H9 (cell line): Measurements from ENCODE around the gene RNU1-4. TPM values are rescaled to one million over a fixed set of nuclear protein-coding genes. Genes with fewer than 3 reads are reported as not detected.
"Not testable (repeated sequence)": the region's sequence is repeated elsewhere in the genome, so short reads cannot be mapped to it uniquely, and the experiment has no call there.

ENCODE experiments used
- DNase-seq: peaks from one replicate; pipeline ENCODE4 v3.0.0-alpha.2; 2017
- H2AFZ ChIP-seq: one replicate; pipeline ENCODE4 v1.6.1; 2013; ENCODE audit warnings: mild to moderate bottlenecking, low read length, control low read depth, moderate library complexity
- H2AK5ac ChIP-seq: 2 replicates; pipeline ENCODE4 v1.6.1; 2013; ENCODE audit warnings: low read length, control low read depth, mixed read lengths; ENCODE audit not compliant: insufficient read length
- H2BK120ac ChIP-seq: one replicate; pipeline ENCODE4 v1.6.1; 2013; ENCODE audit warnings: low read depth, mild to moderate bottlenecking, low read length, control low read depth, inconsistent platforms; ENCODE audit not compliant: poor library complexity, severe bottlenecking
- H2BK12ac ChIP-seq: 2 replicates; pipeline ENCODE4 v1.6.1; 2013; ENCODE audit warnings: low read length, control low read depth, mixed read lengths, low read depth; ENCODE audit not compliant: insufficient read length
- H2BK15ac ChIP-seq: 2 replicates; pipeline ENCODE4 v1.6.1; 2013; ENCODE audit warnings: low read depth, low read length, control low read depth
- H2BK20ac ChIP-seq: one replicate; pipeline ENCODE4 v1.6.1; 2013; ENCODE audit warnings: low read depth, mild to moderate bottlenecking, low read length, control low read depth, inconsistent platforms; ENCODE audit not compliant: poor library complexity, severe bottlenecking
- H2BK5ac ChIP-seq: 2 replicates; pipeline ENCODE4 v1.6.1; 2013; ENCODE audit warnings: low read length, control low read depth, mixed read lengths; ENCODE audit not compliant: insufficient read length
- H3K14ac ChIP-seq: 2 replicates; pipeline ENCODE4 v1.6.1; 2013; ENCODE audit warnings: low read length, control low read depth; ENCODE audit not compliant: insufficient read depth
- H3K18ac ChIP-seq: 2 replicates; pipeline ENCODE4 v1.6.1; 2013; ENCODE audit warnings: low read depth, mild to moderate bottlenecking, mixed read lengths, low read length, control low read depth; ENCODE audit not compliant: insufficient read length
- H3K23ac ChIP-seq: 2 replicates; pipeline ENCODE4 v1.6.1; 2013; ENCODE audit warnings: low read length, control low read depth, mixed read lengths, low read depth; ENCODE audit not compliant: insufficient read length
- H3K23me2 ChIP-seq: 2 replicates; pipeline ENCODE4 v1.6.1; 2013; ENCODE audit warnings: low read depth, mild to moderate bottlenecking, mixed read lengths, low read length, control low read depth; ENCODE audit not compliant: insufficient read length, poor library complexity, severe bottlenecking
- H3K27ac ChIP-seq: 2 replicates; pipeline ENCODE4 v1.5.1; 2013; ENCODE audit warnings: low read length, control low read depth, mixed read lengths, low read depth; ENCODE audit not compliant: insufficient read length
- H3K27me3 ChIP-seq: 2 replicates; pipeline ENCODE4 v1.6.1; 2013; ENCODE audit warnings: low read length, control low read depth, inconsistent platforms; ENCODE audit not compliant: insufficient read depth
- H3K4ac ChIP-seq: 2 replicates; pipeline ENCODE4 v1.6.1; 2013; ENCODE audit warnings: low read depth, mild to moderate bottlenecking, control low read depth, inconsistent platforms, low read length, moderate library complexity
- H3K4me1 ChIP-seq: 2 replicates; pipeline ENCODE4 v1.6.1; 2013; ENCODE audit warnings: low read length, control low read depth, inconsistent platforms; ENCODE audit not compliant: insufficient read depth
- H3K4me2 ChIP-seq: 2 replicates; pipeline ENCODE4 v1.6.1; 2013; ENCODE audit warnings: low read length, control low read depth, mixed read lengths; ENCODE audit not compliant: insufficient read length, insufficient read depth
- H3K56ac ChIP-seq: 2 replicates; pipeline ENCODE4 v1.6.1; 2013; ENCODE audit warnings: low read depth, mild to moderate bottlenecking, mixed read lengths, low read length, control low read depth; ENCODE audit not compliant: insufficient read length
- H3K79me1 ChIP-seq: 2 replicates; pipeline ENCODE4 v1.6.1; 2013; ENCODE audit warnings: low read depth, mild to moderate bottlenecking, moderate library complexity, low read length, control low read depth, inconsistent platforms; ENCODE audit not compliant: insufficient read depth, poor library complexity, severe bottlenecking
- H3K79me2 ChIP-seq: 2 replicates; pipeline ENCODE4 v1.6.1; 2013; ENCODE audit warnings: low read length, control low read depth, inconsistent platforms; ENCODE audit not compliant: insufficient read depth
- H3K9ac ChIP-seq: 2 replicates; pipeline ENCODE4 v1.6.1; 2013; ENCODE audit warnings: low read length, control low read depth, mixed read lengths; ENCODE audit not compliant: insufficient read length; ENCODE audit errors: extremely low read depth
- H3K9me3 ChIP-seq: one replicate; pipeline ENCODE4 v1.6.1; 2013; ENCODE audit warnings: low read depth, low read length, inconsistent platforms; ENCODE audit not compliant: control insufficient read depth
- H3T11ph ChIP-seq: one replicate; pipeline ENCODE4 v1.6.1; 2013; ENCODE audit warnings: mild to moderate bottlenecking, low read length, control low read depth, inconsistent platforms
- H4K20me1 ChIP-seq: one replicate; pipeline ENCODE4 v1.6.1; 2013; ENCODE audit not compliant: control insufficient read depth, insufficient read length, insufficient read depth
- H4K5ac ChIP-seq: 2 replicates; pipeline ENCODE4 v1.6.1; 2013; ENCODE audit warnings: low read depth, mild to moderate bottlenecking, mixed read lengths, low read length, control low read depth; ENCODE audit not compliant: insufficient read length
- H4K8ac ChIP-seq: replicated peaks from 2 replicates; pipeline ENCODE4 v1.6.1; 2013; ENCODE audit warnings: low read length, control low read depth, mixed read lengths, low read depth; ENCODE audit not compliant: insufficient read length
- H4K91ac ChIP-seq: 2 replicates; pipeline ENCODE4 v1.6.1; 2013; ENCODE audit warnings: low read depth, mild to moderate bottlenecking, moderate library complexity, mixed read lengths, low read length, control low read depth; ENCODE audit not compliant: insufficient read length
- H3K27ac Mint-ChIP-seq, 3 experiments: 2 replicates in 2 of 3; 3 replicates in 1 of 3; pipeline ENCODE4 v1.8.0; 2020 to 2021; ENCODE audit warnings: mixed read lengths in 3 of 3, mild to moderate bottlenecking in 1 of 3, moderate library complexity in 1 of 3
- H3K27me3 Mint-ChIP-seq: 2 replicates; pipeline ENCODE4 v1.8.0; 2021; ENCODE audit warnings: low read depth, mild to moderate bottlenecking, moderate library complexity, mixed read lengths
- H3K36me3 Mint-ChIP-seq, 3 experiments: 2 replicates in 2 of 3; 3 replicates in 1 of 3; pipeline ENCODE4 v1.8.0; 2020 to 2021; ENCODE audit warnings: low read depth in 3 of 3, mixed read lengths in 3 of 3; ENCODE audit not compliant: insufficient read depth in 1 of 3
- H3K4me1 Mint-ChIP-seq, 2 experiments: 2 replicates each; pipeline ENCODE4 v1.8.0; 2020; ENCODE audit warnings: mixed read lengths in 2 of 2
- H3K4me3 Mint-ChIP-seq, 2 experiments: 2 replicates in 1 of 2; 3 replicates in 1 of 2; pipeline ENCODE4 v1.8.0; 2020 to 2021; ENCODE audit warnings: mild to moderate bottlenecking in 2 of 2, mixed read lengths in 2 of 2, moderate library complexity in 1 of 2
- H3K9me3 Mint-ChIP-seq, 2 experiments: 2 replicates in 1 of 2; 3 replicates in 1 of 2; pipeline ENCODE4 v1.8.0; 2020; ENCODE audit warnings: mild to moderate bottlenecking in 2 of 2, mixed read lengths in 2 of 2, moderate library complexity in 1 of 2
- WGBS: extraction: QIAGEN DNeasy Blood & Tissue Kit; methylation state at CpG from one replicate; pipeline ENCODE4 v1.1.7; 2013; ENCODE audit warnings: missing lambda C conversion rate, low lambda C conversion rate, mixed read lengths; ENCODE audit not compliant: insufficient read length; ENCODE audit errors: extremely low coverage; 5-methylcytosine and 5-hydroxymethylcytosine counted together
- total RNA-seq: library from RNA; stranded (reverse); gene quantifications from 2 replicates; pipeline ENCODE4 v1.2.1, GENCODE V29; 2021

The RNU1-4 gene
- total RNA-seq, 1 experiment from 2014 or later = 2,051 TPM

GRCh38 chr1:16787711-16788110 lies 47.4 kb downstream of the RNU1-4 start:
- H3K4me3 Mint-ChIP-seq, H3K27me3 ChIP-seq, DNase-seq, H3T11ph ChIP-seq, H3K4me1 ChIP-seq, H2AFZ ChIP-seq, H2AK5ac ChIP-seq, H3K79me1 ChIP-seq, H3K9me3 ChIP-seq, H3K79me2 ChIP-seq, H3K27ac Mint-ChIP-seq, H3K9me3 Mint-ChIP-seq, H3K27me3 Mint-ChIP-seq, H4K5ac ChIP-seq, H3K9ac ChIP-seq, H2BK5ac ChIP-seq, H3K18ac ChIP-seq, H2BK20ac ChIP-seq, H4K8ac ChIP-seq, H3K4ac ChIP-seq, H2BK15ac ChIP-seq, H3K23me2 ChIP-seq, H3K14ac ChIP-seq, H2BK12ac ChIP-seq, H4K20me1 ChIP-seq, H3K27ac ChIP-seq, H3K4me2 ChIP-seq, H3K4me1 Mint-ChIP-seq, H3K36me3 Mint-ChIP-seq, H2BK120ac ChIP-seq, H4K91ac ChIP-seq, H3K56ac ChIP-seq, H3K23ac ChIP-seq: not testable (repeated sequence)
- no CpG with 5 or more reads among the region's 5 CpGs for WGBS

Other genes with a start within 250 kb of the RNU1-4 start
- gene RNU1-1, start 226.2 kb upstream of the RNU1-4 start, total RNA-seq = 1,874 and 2,051 TPM in 2 replicates
- 27.7 and 29.3 TPM in 2 replicates for gene NBPF1, start 127.0 kb upstream of the RNU1-4 start, total RNA-seq
- gene RNU1-3, start 73.6 kb upstream of the RNU1-4 start, total RNA-seq = 1,874 and 2,051 TPM in 2 replicates
- 1,874 and 2,051 TPM in 2 replicates for gene RNU1-2, start 155.5 kb downstream of the RNU1-4 start, total RNA-seq
- 40.2 and 40.7 TPM in 2 replicates for gene CROCC, start 181.4 kb downstream of the RNU1-4 start, total RNA-seq
- gene MFAP2, start 240.1 kb downstream of the RNU1-4 start, total RNA-seq = 146 and 152 TPM in 2 replicates